H9 (cell line): ENCODE data around the gene SIL1. TPM values are rescaled to one million over a fixed set of nuclear protein-coding genes. Genes with fewer than 3 reads are reported as not detected.

Experiments
- DNase-seq: peaks from one replicate; pipeline ENCODE4 v3.0.0-alpha.2; 2017
- H2AFZ ChIP-seq: one replicate; pipeline ENCODE4 v1.6.1; 2013; ENCODE audit warnings: mild to moderate bottlenecking, low read length, control low read depth, moderate library complexity
- H2AK5ac ChIP-seq: 2 replicates; pipeline ENCODE4 v1.6.1; 2013; ENCODE audit warnings: low read length, control low read depth, mixed read lengths; ENCODE audit not compliant: insufficient read length
- H2BK120ac ChIP-seq: one replicate; pipeline ENCODE4 v1.6.1; 2013; ENCODE audit warnings: low read depth, mild to moderate bottlenecking, low read length, control low read depth, inconsistent platforms; ENCODE audit not compliant: poor library complexity, severe bottlenecking
- H2BK12ac ChIP-seq: 2 replicates; pipeline ENCODE4 v1.6.1; 2013; ENCODE audit warnings: low read length, control low read depth, mixed read lengths, low read depth; ENCODE audit not compliant: insufficient read length
- H2BK15ac ChIP-seq: 2 replicates; pipeline ENCODE4 v1.6.1; 2013; ENCODE audit warnings: low read depth, low read length, control low read depth
- H2BK20ac ChIP-seq: one replicate; pipeline ENCODE4 v1.6.1; 2013; ENCODE audit warnings: low read depth, mild to moderate bottlenecking, low read length, control low read depth, inconsistent platforms; ENCODE audit not compliant: poor library complexity, severe bottlenecking
- H2BK5ac ChIP-seq: 2 replicates; pipeline ENCODE4 v1.6.1; 2013; ENCODE audit warnings: low read length, control low read depth, mixed read lengths; ENCODE audit not compliant: insufficient read length
- H3K14ac ChIP-seq: 2 replicates; pipeline ENCODE4 v1.6.1; 2013; ENCODE audit warnings: low read length, control low read depth; ENCODE audit not compliant: insufficient read depth
- H3K18ac ChIP-seq: 2 replicates; pipeline ENCODE4 v1.6.1; 2013; ENCODE audit warnings: low read depth, mild to moderate bottlenecking, mixed read lengths, low read length, control low read depth; ENCODE audit not compliant: insufficient read length
- H3K23ac ChIP-seq: 2 replicates; pipeline ENCODE4 v1.6.1; 2013; ENCODE audit warnings: low read length, control low read depth, mixed read lengths, low read depth; ENCODE audit not compliant: insufficient read length
- H3K23me2 ChIP-seq: 2 replicates; pipeline ENCODE4 v1.6.1; 2013; ENCODE audit warnings: low read depth, mild to moderate bottlenecking, mixed read lengths, low read length, control low read depth; ENCODE audit not compliant: insufficient read length, poor library complexity, severe bottlenecking
- H3K27ac ChIP-seq: 2 replicates; pipeline ENCODE4 v1.5.1; 2013; ENCODE audit warnings: low read length, control low read depth, mixed read lengths, low read depth; ENCODE audit not compliant: insufficient read length
- H3K27me3 ChIP-seq: 2 replicates; pipeline ENCODE4 v1.6.1; 2013; ENCODE audit warnings: low read length, control low read depth, inconsistent platforms; ENCODE audit not compliant: insufficient read depth
- H3K4ac ChIP-seq: 2 replicates; pipeline ENCODE4 v1.6.1; 2013; ENCODE audit warnings: low read depth, mild to moderate bottlenecking, control low read depth, inconsistent platforms, low read length, moderate library complexity
- H3K4me1 ChIP-seq: 2 replicates; pipeline ENCODE4 v1.6.1; 2013; ENCODE audit warnings: low read length, control low read depth, inconsistent platforms; ENCODE audit not compliant: insufficient read depth
- H3K4me2 ChIP-seq: 2 replicates; pipeline ENCODE4 v1.6.1; 2013; ENCODE audit warnings: low read length, control low read depth, mixed read lengths; ENCODE audit not compliant: insufficient read length, insufficient read depth
- H3K56ac ChIP-seq: 2 replicates; pipeline ENCODE4 v1.6.1; 2013; ENCODE audit warnings: low read depth, mild to moderate bottlenecking, mixed read lengths, low read length, control low read depth; ENCODE audit not compliant: insufficient read length
- H3K79me1 ChIP-seq: 2 replicates; pipeline ENCODE4 v1.6.1; 2013; ENCODE audit warnings: low read depth, mild to moderate bottlenecking, moderate library complexity, low read length, control low read depth, inconsistent platforms; ENCODE audit not compliant: insufficient read depth, poor library complexity, severe bottlenecking
- H3K79me2 ChIP-seq: 2 replicates; pipeline ENCODE4 v1.6.1; 2013; ENCODE audit warnings: low read length, control low read depth, inconsistent platforms; ENCODE audit not compliant: insufficient read depth
- H3K9ac ChIP-seq: 2 replicates; pipeline ENCODE4 v1.6.1; 2013; ENCODE audit warnings: low read length, control low read depth, mixed read lengths; ENCODE audit not compliant: insufficient read length; ENCODE audit errors: extremely low read depth
- H3K9me3 ChIP-seq: one replicate; pipeline ENCODE4 v1.6.1; 2013; ENCODE audit warnings: low read depth, low read length, inconsistent platforms; ENCODE audit not compliant: control insufficient read depth
- H3T11ph ChIP-seq: one replicate; pipeline ENCODE4 v1.6.1; 2013; ENCODE audit warnings: mild to moderate bottlenecking, low read length, control low read depth, inconsistent platforms
- H4K20me1 ChIP-seq: one replicate; pipeline ENCODE4 v1.6.1; 2013; ENCODE audit not compliant: control insufficient read depth, insufficient read length, insufficient read depth
- H4K5ac ChIP-seq: 2 replicates; pipeline ENCODE4 v1.6.1; 2013; ENCODE audit warnings: low read depth, mild to moderate bottlenecking, mixed read lengths, low read length, control low read depth; ENCODE audit not compliant: insufficient read length
- H4K8ac ChIP-seq: replicated peaks from 2 replicates; pipeline ENCODE4 v1.6.1; 2013; ENCODE audit warnings: low read length, control low read depth, mixed read lengths, low read depth; ENCODE audit not compliant: insufficient read length
- H4K91ac ChIP-seq: 2 replicates; pipeline ENCODE4 v1.6.1; 2013; ENCODE audit warnings: low read depth, mild to moderate bottlenecking, moderate library complexity, mixed read lengths, low read length, control low read depth; ENCODE audit not compliant: insufficient read length
- H3K27ac Mint-ChIP-seq, 3 experiments: 2 replicates in 2 of 3; 3 replicates in 1 of 3; pipeline ENCODE4 v1.8.0; 2020 to 2021; ENCODE audit warnings: mixed read lengths in 3 of 3, mild to moderate bottlenecking in 1 of 3, moderate library complexity in 1 of 3
- H3K27me3 Mint-ChIP-seq: 2 replicates; pipeline ENCODE4 v1.8.0; 2021; ENCODE audit warnings: low read depth, mild to moderate bottlenecking, moderate library complexity, mixed read lengths
- H3K36me3 Mint-ChIP-seq, 3 experiments: 2 replicates in 2 of 3; 3 replicates in 1 of 3; pipeline ENCODE4 v1.8.0; 2020 to 2021; ENCODE audit warnings: low read depth in 3 of 3, mixed read lengths in 3 of 3; ENCODE audit not compliant: insufficient read depth in 1 of 3
- H3K4me1 Mint-ChIP-seq, 2 experiments: 2 replicates each; pipeline ENCODE4 v1.8.0; 2020; ENCODE audit warnings: mixed read lengths in 2 of 2
- H3K4me3 Mint-ChIP-seq, 2 experiments: 2 replicates in 1 of 2; 3 replicates in 1 of 2; pipeline ENCODE4 v1.8.0; 2020 to 2021; ENCODE audit warnings: mild to moderate bottlenecking in 2 of 2, mixed read lengths in 2 of 2, moderate library complexity in 1 of 2
- H3K9me3 Mint-ChIP-seq, 2 experiments: 2 replicates in 1 of 2; 3 replicates in 1 of 2; pipeline ENCODE4 v1.8.0; 2020; ENCODE audit warnings: mild to moderate bottlenecking in 2 of 2, mixed read lengths in 2 of 2, moderate library complexity in 1 of 2
- CTCF ChIP-seq: fragments of 200-600 bp; sonication (generic); conservative IDR thresholded peaks from 3 replicates; pipeline ENCODE4 v1.8.0; 2021; ENCODE audit warnings: antibody characterized with exemption, mild to moderate bottlenecking
- WGBS: extraction: QIAGEN DNeasy Blood & Tissue Kit; methylation state at CpG from one replicate; pipeline ENCODE4 v1.1.7; 2013; ENCODE audit warnings: missing lambda C conversion rate, low lambda C conversion rate, mixed read lengths; ENCODE audit not compliant: insufficient read length; ENCODE audit errors: extremely low coverage; 5-methylcytosine and 5-hydroxymethylcytosine counted together
- total RNA-seq: library from RNA; stranded (reverse); gene quantifications from 2 replicates; pipeline ENCODE4 v1.2.1, GENCODE V29; 2021

Gene SIL1
- total RNA-seq, 1 experiment from 2014 or later: 10.6 TPM

GRCh38 chr5:139215107-139215975, 17.2 kb upstream of the SIL1 start:
- Histone ChIP-seq H3K18ac (no peak overlapping the region), H3K14ac (no peak overlapping the region), H3T11ph (no peak overlapping the region), H3K9ac (no peak overlapping the region), H2AK5ac (no peak overlapping the region), H3K79me2 (no peaks in the 10 kb centered on the region), H4K91ac (no peak overlapping the region), H3K4me1 (peaks cover 8% of the 10 kb centered on the region; the same call in 1 of the 2 replicates), H2AFZ (no peak overlapping the region), H3K23ac (no peak overlapping the region), H3K4ac (no peak overlapping the region), H3K27me3 (no peaks in the 10 kb centered on the region), H2BK12ac (no peak overlapping the region), H2BK120ac (no peak overlapping the region), H3K56ac (no peak overlapping the region), H3K23me2 (no peaks in the 10 kb centered on the region), H4K5ac (no peak overlapping the region), H3K79me1 (no peaks in the 10 kb centered on the region), H2BK5ac (no peak overlapping the region), H3K4me2 (no peak overlapping the region), H4K20me1 (no peaks in the 10 kb centered on the region), H2BK20ac (no peak overlapping the region), H4K8ac (no peak overlapping the region), H3K27ac (no peak overlapping the region), H2BK15ac (no peak overlapping the region), H3K9me3 (no peaks in the 10 kb centered on the region)
- H3K4me1 Mint-ChIP-seq: peaks cover 16 to 17% of the 10 kb centered on the region in 2 experiments
- peaks cover 21 to 22% of the 10 kb centered on the region in 2 experiments for H3K9me3 Mint-ChIP-seq
- WGBS: no CpG with 5 or more reads among the region's 15 CpGs
- no peak for TF ChIP-seq CTCF
- DNase-seq: no peak
- no peak overlapping the region for H3K27ac Mint-ChIP-seq
- H3K27me3 Mint-ChIP-seq: no peaks in the 10 kb centered on the region; the same call in 1 of the 2 replicates
- peaks cover 2 to 13% (median 5%) of the 10 kb centered on the region in 3 experiments; a peak in 5 of 7 replicates for H3K36me3 Mint-ChIP-seq
- H3K4me3 Mint-ChIP-seq: no peak overlapping the region
